ENCODE measurements around the gene C11orf86. TPM values are rescaled to one million over a fixed set of nuclear protein-coding genes. Genes with fewer than 3 reads are reported as not detected.

The C11orf86 gene
- total and polyA plus RNA-seq, 2 donors (not counting 3 experiments of a cell fraction or from before 2014, with no cell fraction given) = not detected

DNA sequence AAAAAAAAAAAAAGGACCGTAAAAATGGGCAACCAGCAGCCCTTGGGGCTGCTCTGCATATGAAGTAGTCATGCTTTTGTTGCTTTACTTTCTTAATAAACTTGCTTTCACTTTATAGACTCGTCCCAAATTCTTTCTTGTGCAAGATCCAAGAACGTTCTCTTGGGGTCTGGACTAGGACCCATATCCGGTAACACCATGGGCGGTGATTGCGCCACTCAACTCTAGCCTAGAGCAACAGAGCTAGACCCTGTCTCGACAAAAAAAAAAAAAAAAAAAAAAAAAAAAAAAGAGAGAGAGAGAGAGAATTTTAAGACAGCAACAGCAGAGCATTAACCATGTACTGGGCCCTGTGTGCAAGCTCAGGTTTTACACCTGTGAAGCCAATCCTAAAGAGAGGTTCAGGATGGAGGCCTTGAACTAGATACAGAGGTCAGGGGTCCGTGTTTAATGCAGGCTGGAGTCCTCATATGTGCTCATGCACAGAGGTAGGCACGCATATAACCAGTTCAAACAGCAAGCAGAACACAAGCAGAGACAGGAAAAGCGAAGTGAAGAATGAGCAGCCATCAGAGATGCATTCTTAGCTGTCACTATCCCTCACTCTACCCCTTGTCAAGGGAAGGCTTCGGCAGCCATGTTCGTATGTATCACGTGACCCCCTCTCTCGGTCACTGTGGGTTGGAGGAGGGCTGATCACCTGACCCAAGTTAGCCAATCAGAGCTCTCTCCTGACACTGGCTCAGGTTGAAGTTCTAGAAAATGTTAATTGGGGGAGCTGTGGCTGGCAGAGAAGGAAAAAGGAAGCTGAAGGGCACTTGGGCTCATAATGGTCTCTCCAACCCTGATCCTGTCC is 31.2 kb downstream of the C11orf86 start:
- BruUV-seq (replicated peaks) = no TSS peak
- intact Hi-C loops (cut with micrococcal nuclease) = no loop called here
- POLR2A ChIA-PET = no interaction called here

More for the DNA sequence above, 31.2 kb downstream of the C11orf86 start:
- Histone ChIP-seq H3K36me3 (ENCODE audit: control insufficient read depth in 2 of 2, extremely low read depth in 1 of 2, insufficient read depth in 2 of 2, low read length in 2 of 2) (no peaks in the 10 kb centered on the region), H3K27ac (ENCODE audit: insufficient read depth, low read depth, low read length) (no peak overlapping the region), H3K79me2 (ENCODE audit: control insufficient read depth, insufficient read depth, low read length) (no peaks in the 10 kb centered on the region), H4K20me1 (replicated peaks; ENCODE audit: control insufficient read depth, extremely low read depth, insufficient read depth, low read length) (no peaks in the 10 kb centered on the region), H3K4me3 (replicated peaks in 1 of 3; ENCODE audit: insufficient read depth in 1 of 3, low read depth in 1 of 3, low read length in 3 of 3) (no peak overlapping the region), H3K27me3 (ENCODE audit: control insufficient read depth in 2 of 2, insufficient read depth in 2 of 2, low read length in 2 of 2) (no peaks in the 10 kb centered on the region), H3K9me1 (replicated peaks; ENCODE audit: control insufficient read depth, extremely low read depth, insufficient read depth, low read length) (no peaks in the 10 kb centered on the region), H3K4me1 (ENCODE audit: control insufficient read depth, extremely low read depth, insufficient read depth, low read length) (no peaks in the 10 kb centered on the region), H2AFZ (ENCODE audit: low read depth, low read length) (peak overlapping the region; percentile 5), H3K9me3 (replicated peaks; ENCODE audit: control insufficient read depth, insufficient read depth, low read length) (no peaks in the 10 kb centered on the region), H3K9ac (replicated peaks; ENCODE audit: extremely low read depth, insufficient read depth, low read length) (no peak overlapping the region), H3K4me2 (ENCODE audit: insufficient read depth, low read length) (no peak overlapping the region)
- dilution Hi-C loops (cut with MboI; ENCODE audit: extremely low pct_ligation_motif_present, low sequenced_read_pairs) = no loop called here
- TF ChIP-seq, protein P1, sequence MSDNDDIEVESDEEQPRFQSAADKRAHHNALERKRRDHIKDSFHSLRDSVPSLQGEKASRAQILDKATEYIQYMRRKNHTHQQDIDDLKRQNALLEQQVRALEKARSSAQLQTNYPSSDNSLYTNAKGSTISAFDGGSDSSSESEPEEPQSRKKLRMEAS (IDR thresholded peaks at IDR 0.05; ENCODE audit: insufficient read depth, insufficient read length) = no peak
- no peak for TF ChIP-seq POLR2A (IDR thresholded peaks at IDR 0.05; ENCODE audit: low read depth, low read length)
- no peak for TF ChIP-seq JUN (IDR thresholded peaks at IDR 0.05; ENCODE audit: borderline replicate concordance, insufficient read depth, insufficient read length, low read depth)
- TF ChIP-seq CTCF (IDR thresholded peaks at IDR 0.05; ENCODE audit: extremely low read depth in 1 of 2, insufficient read depth in 1 of 2, low read depth in 1 of 2, low read length in 2 of 2) = no peak
- TF ChIP-seq FOS (IDR thresholded peaks at IDR 0.05; ENCODE audit: borderline replicate concordance, insufficient read depth, low read length) = no peak
- no peak for TF ChIP-seq MYC (IDR thresholded peaks at IDR 0.05; ENCODE audit: low read depth, low read length)
- TF ChIP-seq EZH2 (IDR thresholded peaks at IDR 0.05; ENCODE audit: borderline replicate concordance, low read depth, low read length, severe bottlenecking) = no peak
- no peak for TF ChIP-seq GATA2 (IDR thresholded peaks at IDR 0.05; ENCODE audit: insufficient read depth, insufficient read length, low read depth, low read length)
- no peak for TF ChIP-seq POLR2AphosphoS5 (IDR thresholded peaks at IDR 0.05; ENCODE audit: insufficient read depth, low read depth, low read length)
- DNase-seq (ENCODE audit: low read depth, low spot score) = no peak
- CTCF ChIA-PET = interaction anchor here (0.6 to 1.6 kb wide), 2 partner anchors 14 to 344 kb away, joined by 4 to 7 read pairs; no protein-coding TSS in a partner anchor
- FAIRE-seq = peak; percentile 26
